IMR-90 (cell line): ENCODE data around the gene SVBP. TPM values are rescaled to one million over a fixed set of nuclear protein-coding genes. Genes with fewer than 3 reads are reported as not detected.

Experiments used
- ATAC-seq: fragments of 200-7000 bp; cut with Tn5 transposase; 2 replicates; pipeline ENCODE4 v1.9.1; 2020; ENCODE audit warnings: low read depth, mild to moderate bottlenecking, moderate library complexity
- BruUV-seq: library from RNA; stranded (reverse); fragments of 400-500 nt; replicated peaks from 2 replicates; lab custom pipeline; 2021; lab: Mats Ljungman, UMichigan
- CTCF ChIA-PET: fragments of 300-600 bp; formaldehyde crosslinking; extraction: SDS; loops from one replicate; lab custom pipeline; 2021; ENCODE audit warnings: antibody characterized with exemption; lab: Yijun Ruan, JAX
- POLR2A ChIA-PET: fragments of 300-600 bp; sonication (Branson Sonifier 250); formaldehyde crosslinking; loops from one replicate; lab custom pipeline; 2022; ENCODE audit warnings: antibody characterized with exemption; ENCODE audit not compliant: unreplicated experiment; lab: Charles Lee
- DNase-seq: peaks from one replicate; pipeline ENCODE4 v3.0.0; 2013
- H2AFZ ChIP-seq: replicated peaks from 2 replicates; pipeline ENCODE3; 2013; ENCODE audit warnings: low read length, mild to moderate bottlenecking; ENCODE audit not compliant: poor library complexity
- H2AK5ac ChIP-seq: 2 replicates; pipeline ENCODE4 v1.6.1; 2013; ENCODE audit warnings: low read depth, low read length, inconsistent platforms
- H2AK9ac ChIP-seq: replicated peaks from 2 replicates; pipeline ENCODE3; 2013; ENCODE audit warnings: mild to moderate bottlenecking, low read depth, low read length, moderate library complexity; ENCODE audit not compliant: poor library complexity
- H2BK120ac ChIP-seq: 2 replicates; pipeline ENCODE4 v1.6.1; 2013; ENCODE audit warnings: low read depth, low read length, inconsistent platforms
- H2BK15ac ChIP-seq: 3 replicates; pipeline ENCODE4 v1.6.1; 2013; ENCODE audit warnings: low read depth, low read length, inconsistent platforms
- H2BK20ac ChIP-seq: 2 replicates; pipeline ENCODE4 v1.6.1; 2013; ENCODE audit warnings: low read depth, mild to moderate bottlenecking, inconsistent platforms, low read length, moderate library complexity
- H2BK5ac ChIP-seq: 2 replicates; pipeline ENCODE4 v1.6.1; 2013; ENCODE audit warnings: mild to moderate bottlenecking, low read depth, low read length, inconsistent platforms; ENCODE audit not compliant: poor library complexity, severe bottlenecking
- H3K14ac ChIP-seq: replicated peaks from 2 replicates; pipeline ENCODE4 v1.6.1; 2013; ENCODE audit warnings: low read depth, low read length, inconsistent platforms
- H3K18ac ChIP-seq: 2 replicates; pipeline ENCODE4 v1.6.1; 2013; ENCODE audit warnings: low read depth, low read length, control low read depth
- H3K23ac ChIP-seq: 2 replicates; pipeline ENCODE4 v1.6.1; 2013; ENCODE audit warnings: low read depth, low read length, inconsistent platforms
- H3K27ac ChIP-seq: 2 replicates; pipeline ENCODE4 v1.5.1; 2013; ENCODE audit warnings: mild to moderate bottlenecking, control low read depth, low read length; ENCODE audit not compliant: insufficient read depth
- H3K27me3 ChIP-seq: 2 replicates; pipeline ENCODE4 v1.6.1; 2013; ENCODE audit warnings: low read length; ENCODE audit not compliant: control insufficient read depth, insufficient read depth
- H3K36me3 ChIP-seq: 2 replicates; pipeline ENCODE4 v1.6.1; 2013; ENCODE audit warnings: low read length, mixed read lengths; ENCODE audit not compliant: control insufficient read depth, insufficient read depth
- H3K4ac ChIP-seq: 2 replicates; pipeline ENCODE4 v1.6.1; 2013; ENCODE audit warnings: low read depth, low read length, inconsistent platforms
- H3K4me1 ChIP-seq: 2 replicates; pipeline ENCODE4 v1.6.1; 2013; ENCODE audit warnings: low read length, mixed read lengths; ENCODE audit not compliant: control insufficient read depth, insufficient read depth
- H3K4me2 ChIP-seq: 2 replicates; pipeline ENCODE4 v1.6.1; 2013; ENCODE audit warnings: low read depth, mild to moderate bottlenecking, control low read depth, low read length, moderate library complexity
- H3K4me3 ChIP-seq: 2 replicates; pipeline ENCODE4 v1.5.1; 2013; ENCODE audit warnings: low read depth, mild to moderate bottlenecking, control low read depth, low read length, moderate library complexity; ENCODE audit not compliant: insufficient read depth
- H3K56ac ChIP-seq: 2 replicates; pipeline ENCODE4 v1.6.1; 2013; ENCODE audit warnings: low read length, inconsistent platforms; ENCODE audit not compliant: insufficient read depth; ENCODE audit errors: extremely low read depth
- H3K79me1 ChIP-seq, 2 experiments: 2 replicates each; pipeline ENCODE4 v1.6.1; 2013; ENCODE audit warnings: low read length in 2 of 2, inconsistent platforms in 1 of 2, low read depth in 1 of 2
- H3K9ac ChIP-seq: 2 replicates; pipeline ENCODE4 v1.6.1; 2013; ENCODE audit warnings: low read depth, low read length, control low read depth
- H3K9me1 ChIP-seq: 2 replicates; pipeline ENCODE4 v1.6.1; 2013; ENCODE audit warnings: low read length, inconsistent platforms; ENCODE audit not compliant: insufficient read depth
- H3K9me3 ChIP-seq: 2 replicates; pipeline ENCODE4 v1.6.1; 2013; ENCODE audit warnings: low read length; ENCODE audit not compliant: control insufficient read depth, insufficient read depth
- H4K20me1 ChIP-seq: 2 replicates; pipeline ENCODE4 v1.6.1; 2013; ENCODE audit warnings: low read length, inconsistent platforms; ENCODE audit not compliant: insufficient read depth
- H4K5ac ChIP-seq: 2 replicates; pipeline ENCODE4 v1.6.1; 2013; ENCODE audit warnings: mild to moderate bottlenecking, low read depth, low read length, control low read depth
- H4K8ac ChIP-seq, 2 experiments: 2 replicates each; pipeline ENCODE4 v1.6.1; 2013; ENCODE audit warnings: low read depth in 2 of 2, low read length in 2 of 2, control low read depth in 1 of 2, inconsistent platforms in 1 of 2
- H4K91ac ChIP-seq: 2 replicates; pipeline ENCODE4 v1.6.1; 2013; ENCODE audit warnings: low read depth, low read length, inconsistent platforms; ENCODE audit not compliant: insufficient read depth
- BHLHE40 ChIP-seq: fragments of 150-350 bp; IDR thresholded peaks from 2 replicates; pipeline ENCODE4 v1.6.1; 2016; ENCODE audit warnings: mild to moderate bottlenecking, low read depth, low read length
- CEBPB ChIP-seq: IDR thresholded peaks from 2 replicates; pipeline ENCODE4 v1.6.1; 2012; ENCODE audit warnings: low read depth, low read length, improper control_type of control experiment
- CHD1 ChIP-seq: IDR thresholded peaks from 2 replicates; pipeline ENCODE4 v1.6.1; 2012; ENCODE audit warnings: low read depth, low read length, improper control_type of control experiment
- CTCF ChIP-seq: conservative IDR thresholded peaks from 2 replicates; pipeline ENCODE4 v1.5.1; 2012; ENCODE audit warnings: mild to moderate bottlenecking, low read depth, low read length, improper control_type of control experiment
- FOS ChIP-seq: fragments of 150-350 bp; IDR thresholded peaks from 2 replicates; pipeline ENCODE4 v1.6.1; 2016; ENCODE audit warnings: low read depth, low read length
- MAFK ChIP-seq: IDR thresholded peaks from 2 replicates; pipeline ENCODE4 v1.6.1; 2012; ENCODE audit warnings: low read depth, low read length, improper control_type of control experiment
- NFE2L2 ChIP-seq: fragments of 150-350 bp; IDR thresholded peaks from 2 replicates; pipeline ENCODE4 v1.6.1; 2016; ENCODE audit warnings: low read depth, mild to moderate bottlenecking, low read length
- POLR2A ChIP-seq: IDR thresholded peaks from 2 replicates; pipeline ENCODE4 v1.6.1; 2012; ENCODE audit warnings: mild to moderate bottlenecking, low read depth, low read length
- RCOR1 ChIP-seq: IDR thresholded peaks from 2 replicates; pipeline ENCODE4 v1.6.1; 2012; ENCODE audit warnings: mild to moderate bottlenecking, low read length, improper control_type of control experiment; ENCODE audit not compliant: insufficient replicate concordance
- RFX5 ChIP-seq: IDR thresholded peaks from 2 replicates; pipeline ENCODE4 v1.8.0; 2012; ENCODE audit warnings: low read depth, mild to moderate bottlenecking, low read length, moderate library complexity
- SMC3 ChIP-seq: fragments of 150-350 bp; IDR thresholded peaks from 2 replicates; pipeline ENCODE4 v1.6.1; 2016; ENCODE audit warnings: low read depth, mild to moderate bottlenecking, antibody characterized with exemption, low read length, moderate library complexity
- USF2 ChIP-seq: fragments of 150-350 bp; IDR thresholded peaks from 2 replicates; pipeline ENCODE4 v1.6.1; 2017; ENCODE audit warnings: mild to moderate bottlenecking, antibody characterized with exemption, low read length, low read depth
- WGBS, 2 experiments: methylation state at CpG; one replicate each; pipeline versions ENCODE4 v1.1.5 to v1.1.7; 2013; ENCODE audit warnings: missing lambda C conversion rate in 2 of 2; ENCODE audit not compliant: insufficient read length in 1 of 2; ENCODE audit errors: extremely low coverage in 2 of 2; 5-methylcytosine and 5-hydroxymethylcytosine counted together
- dilution Hi-C: fragments of 300-500 bp; cut with HindIII; formaldehyde crosslinking; loops from one replicate; pipeline ENCODE4 v1.14.3; 2018; ENCODE audit warnings: low sequenced_read_pairs; ENCODE audit not compliant: unreplicated experiment
- in situ Hi-C: fragments of 300-500 bp; cut with MboI; formaldehyde crosslinking; loops from 3 replicates; pipeline ENCODE4 v1.14.3; 2019; ENCODE audit warnings: low sequenced_read_pairs, inconsistent platforms, mixed read lengths
- intact Hi-C: fragments of 100-400 bp; cut with micrococcal nuclease; formaldehyde crosslinking; loops from 2 replicates; pipeline ENCODE4 v1.10.0; 2022
- polyA plus RNA-seq, 3 experiments: library from polyadenylated mRNA; depleted of rRNA; stranded (reverse); fragments of >200 nt; gene quantifications; 2 replicates each; pipeline ENCODE4 v1.2.3, GENCODE V29; 2012; ENCODE audit warnings: low replicate concordance in 1 of 3
- total RNA-seq: library from RNA; depleted of rRNA; stranded (reverse); fragments of >200 nt; gene quantifications from 2 replicates; pipeline ENCODE4 v1.2.3, GENCODE V29; 2012

The SVBP gene
- total and polyA plus RNA-seq, 2 of the 4 experiments (the other 2 are of a cell fraction), result 9.7 to 11.5 TPM

DNA sequence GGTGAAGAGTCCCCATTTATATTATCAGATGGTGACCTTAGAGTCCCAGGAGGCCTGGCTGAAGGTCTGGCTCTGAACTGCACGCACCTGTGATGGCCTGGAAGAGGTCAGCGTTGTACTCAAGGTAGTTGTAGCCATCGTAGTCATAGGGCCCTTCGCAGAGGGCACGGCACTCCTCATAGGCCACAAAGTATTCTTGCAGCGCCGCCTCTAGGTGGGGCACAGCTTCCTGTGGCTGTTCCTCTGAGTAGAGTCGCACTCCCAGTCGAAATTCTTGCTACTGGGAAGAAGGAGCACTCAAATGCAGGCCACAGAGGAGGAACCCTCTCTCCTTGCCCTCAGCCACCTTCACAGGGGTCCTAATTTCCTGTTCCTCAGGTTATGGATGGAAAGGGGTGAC is 58.1 kb downstream of the SVBP start:
- POLR2A ChIA-PET, result no interaction called here
- H3K36me3 ChIP-seq, result peaks cover 51% of the 10 kb centered on the region
- ATAC-seq, result no peak

More for the DNA sequence above, 58.1 kb downstream of the SVBP start:
- DNase-seq, result no peak
- peaks cover under 1% of the 10 kb centered on the region; the same call in 1 of the 2 replicates for H3K4me1 ChIP-seq
- no peaks in the 10 kb centered on the region for H3K27me3 ChIP-seq
- no peak overlapping the region for H4K91ac ChIP-seq
- H2BK120ac ChIP-seq, result no peak overlapping the region
- H2AK9ac ChIP-seq, result no peak overlapping the region
- WGBS, 2 experiments, result 67% methylated on average over 1 of the region's 9 CpGs; no CpG with 5 or more reads in 1 of the 2 experiments
- H3K4ac ChIP-seq, result no peak overlapping the region
- no peak overlapping the region for H4K5ac ChIP-seq
- H2AFZ ChIP-seq, result no peak overlapping the region
- BruUV-seq, result no TSS peak
- CTCF ChIA-PET, result no interaction called here
- intact Hi-C loops, result loop anchor here (5.0 kb wide), 1 partner anchor 612 kb away; no protein-coding TSS in a partner anchor
- H4K20me1 ChIP-seq, result peaks cover 18% of the 10 kb centered on the region
- H3K27ac ChIP-seq, result no peak overlapping the region
- H2BK20ac ChIP-seq, result no peak overlapping the region
- dilution Hi-C loops, result no loop called here
- H3K4me3 ChIP-seq, result no peak overlapping the region
- no peak overlapping the region for H3K23ac ChIP-seq
- H3K4me2 ChIP-seq, result no peak overlapping the region
- no peak overlapping the region for H2BK15ac ChIP-seq
- no peak overlapping the region for H3K56ac ChIP-seq
- no peak overlapping the region for H2BK5ac ChIP-seq
- peaks cover 8% of the 10 kb centered on the region for H3K9me1 ChIP-seq
- H4K8ac ChIP-seq, result no peak overlapping the region
- H3K18ac ChIP-seq, result no peak overlapping the region
- no peak overlapping the region for H2AK5ac ChIP-seq
- H3K9ac ChIP-seq, result no peak overlapping the region
- in situ Hi-C loops, result no loop called here
- H3K79me1 ChIP-seq, result peaks cover 39 to 43% of the 10 kb centered on the region in 2 experiments
- TF ChIP-seq CHD1, result no peak
- no peak for TF ChIP-seq POLR2A
- no peak for TF ChIP-seq MAFK
- no peak for TF ChIP-seq NFE2L2
- no peak for TF ChIP-seq BHLHE40
- TF ChIP-seq USF2, result no peak
- no peak for TF ChIP-seq RCOR1
- TF ChIP-seq RFX5, result no peak
- no peak for TF ChIP-seq SMC3
- no peak for TF ChIP-seq CTCF
- no peak for TF ChIP-seq CEBPB
- no peak for TF ChIP-seq FOS
- H3K14ac ChIP-seq, result no peak overlapping the region
- H3K9me3 ChIP-seq, result no peaks in the 10 kb centered on the region
